GM19193 (cell line): ENCODE data around the gene DRC7.

Source experiments
- POLR2A ChIP-seq: IDR thresholded peaks from 4 replicates; pipeline ENCODE4 v1.6.1; 2011; ENCODE audit not compliant: insufficient read depth, insufficient read length; ENCODE audit errors: extremely low read depth

DRC7 gene

GRCh38 chr16:57690782-57691471, 3.7 kb upstream of the DRC7 start:
- TF ChIP-seq POLR2A: no peak

DNA sequence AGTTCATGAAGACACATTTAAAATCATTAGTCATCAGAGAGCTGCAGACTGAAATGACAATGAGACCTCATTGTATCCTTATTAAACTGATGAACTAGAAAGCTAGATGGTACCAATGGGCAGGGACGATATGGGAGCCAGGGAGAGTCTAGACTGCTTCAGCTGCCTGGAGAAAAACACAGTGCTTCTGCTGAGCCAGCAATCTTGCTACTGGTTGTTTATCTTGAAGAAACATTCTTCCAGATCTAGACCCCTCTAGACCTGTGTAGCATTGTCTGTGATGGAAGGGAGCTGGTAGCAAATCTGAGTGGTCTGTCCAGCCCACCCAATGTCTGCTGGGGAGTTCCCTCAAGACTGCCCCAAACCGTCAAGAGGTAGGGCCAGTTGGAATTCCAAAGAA, 2.0 kb upstream of the DRC7 start:
- TF ChIP-seq POLR2A: no peak

- TF ChIP-seq POLR2A: no peak
These were observed 1.1 kb upstream of the DRC7 start for GRCh38 chr16:57693550-57693949.

GRCh38 chr16:57694231-57694724, 328 bp upstream of the DRC7 start:
- TF ChIP-seq POLR2A: no peak

DNA sequence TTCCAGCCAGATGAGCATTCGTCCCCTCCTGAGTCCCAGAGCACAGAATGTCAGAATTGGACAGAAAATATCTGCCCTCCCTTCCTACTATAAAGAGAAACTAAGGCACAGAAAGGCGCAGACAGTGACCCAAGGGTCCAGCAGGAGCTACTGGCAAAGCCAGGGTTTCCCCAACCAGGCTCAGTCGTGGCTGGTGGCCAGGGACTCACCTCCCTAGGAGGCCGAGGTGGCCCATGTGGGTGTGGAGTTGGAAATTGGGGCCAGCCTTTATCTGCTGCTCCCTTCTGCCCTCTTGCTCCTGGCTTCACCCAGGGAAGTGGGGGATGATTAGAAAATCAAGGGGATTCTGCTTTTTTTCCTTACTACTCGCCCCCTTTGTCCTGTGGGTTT, 1.1 kb downstream of the DRC7 start:
- TF ChIP-seq POLR2A: no peak

DNA sequence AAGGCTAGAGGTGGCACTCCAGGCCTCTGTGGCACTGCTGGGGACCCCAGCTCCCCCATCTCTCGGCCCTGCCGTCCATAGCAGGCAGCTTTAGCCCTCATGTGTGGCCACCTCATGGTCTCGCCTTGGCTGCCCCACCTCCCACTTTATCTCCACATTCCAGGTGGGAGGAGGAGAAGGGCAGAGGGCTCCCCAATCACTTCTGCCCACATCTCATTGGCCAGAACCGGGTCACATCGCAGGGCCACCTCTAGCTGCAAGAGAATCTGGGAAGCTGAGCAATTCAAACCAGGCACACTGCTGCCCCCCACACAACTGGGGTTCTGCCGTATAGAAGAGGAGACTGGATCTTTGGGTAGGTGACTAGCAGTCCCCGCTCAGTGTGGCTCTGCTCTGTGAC, 1.6 kb downstream of the DRC7 start:
- no peak for TF ChIP-seq POLR2A

GRCh38 chr16:57697896-57698537, 3.4 kb downstream of the DRC7 start:
- no peak for TF ChIP-seq POLR2A

DNA sequence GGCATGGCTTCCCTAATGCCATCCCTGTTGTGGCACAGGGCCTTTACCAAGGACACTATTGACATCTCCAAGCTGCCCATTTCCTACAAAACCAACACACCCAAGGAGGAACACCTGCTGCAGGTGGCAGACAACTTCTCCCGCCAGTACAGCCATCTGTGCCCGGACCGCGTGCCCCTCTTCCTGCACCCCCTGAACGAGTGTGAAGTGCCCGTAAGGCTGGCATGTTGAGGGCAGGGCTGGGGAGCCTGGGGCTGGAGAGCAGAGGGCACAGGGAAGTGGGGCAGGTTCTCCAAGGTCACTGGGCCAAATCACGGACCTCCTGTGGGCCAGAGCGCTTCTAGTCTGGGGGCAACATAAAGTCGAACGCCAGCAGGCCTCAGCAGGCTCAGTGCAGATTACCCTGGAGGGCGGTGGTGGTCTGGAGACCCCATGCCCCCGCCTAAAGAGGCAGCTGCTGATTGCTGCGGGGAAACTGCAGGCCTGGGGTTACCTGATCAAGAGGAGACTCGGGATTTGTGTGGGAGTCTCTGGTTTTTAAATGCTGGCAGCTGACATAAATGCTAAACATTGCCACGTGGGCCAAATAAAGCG, 4.3 kb downstream of the DRC7 start:
- TF ChIP-seq POLR2A: no peak

DNA sequence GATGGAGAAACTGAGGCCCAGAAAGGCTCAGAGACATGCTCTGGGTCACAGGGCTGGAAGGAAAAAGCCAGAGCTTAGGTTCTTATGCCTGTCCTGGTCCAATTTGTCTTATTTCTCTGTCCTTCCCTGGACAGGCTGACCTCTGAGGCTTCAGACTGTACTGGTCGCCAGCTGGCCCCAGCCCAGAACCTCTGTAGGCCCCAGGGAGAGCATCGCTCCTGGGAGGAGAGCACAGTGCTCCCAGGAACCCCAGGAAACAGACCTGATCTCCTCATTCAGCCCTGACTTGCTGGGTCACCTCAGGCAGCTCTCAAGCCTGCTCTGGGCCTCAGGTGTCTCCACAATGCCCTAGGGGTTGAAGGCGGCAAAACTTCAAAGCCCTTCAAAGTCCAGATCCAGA, 4.9 kb downstream of the DRC7 start:
- no peak for TF ChIP-seq POLR2A

DNA sequence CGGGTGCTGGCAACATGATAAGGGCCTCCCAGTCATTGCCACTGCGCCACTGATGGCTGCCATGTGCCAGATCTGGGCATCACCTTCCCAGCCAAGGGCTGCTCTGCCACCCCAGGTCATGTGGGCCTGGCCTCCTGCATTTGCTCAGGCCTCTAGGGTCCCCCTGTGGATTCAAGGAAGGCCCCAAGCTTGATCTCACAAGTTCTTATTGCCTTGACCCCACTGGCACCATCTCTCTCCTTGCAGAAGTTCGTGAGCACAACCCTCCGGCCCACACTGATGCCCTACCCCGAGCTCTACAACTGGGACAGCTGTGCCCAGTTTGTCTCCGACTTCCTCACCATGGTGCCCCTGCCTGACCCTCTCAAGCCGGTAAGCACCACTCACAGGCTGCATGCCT, 5.3 kb downstream of the DRC7 start:
- no peak for TF ChIP-seq POLR2A

DNA sequence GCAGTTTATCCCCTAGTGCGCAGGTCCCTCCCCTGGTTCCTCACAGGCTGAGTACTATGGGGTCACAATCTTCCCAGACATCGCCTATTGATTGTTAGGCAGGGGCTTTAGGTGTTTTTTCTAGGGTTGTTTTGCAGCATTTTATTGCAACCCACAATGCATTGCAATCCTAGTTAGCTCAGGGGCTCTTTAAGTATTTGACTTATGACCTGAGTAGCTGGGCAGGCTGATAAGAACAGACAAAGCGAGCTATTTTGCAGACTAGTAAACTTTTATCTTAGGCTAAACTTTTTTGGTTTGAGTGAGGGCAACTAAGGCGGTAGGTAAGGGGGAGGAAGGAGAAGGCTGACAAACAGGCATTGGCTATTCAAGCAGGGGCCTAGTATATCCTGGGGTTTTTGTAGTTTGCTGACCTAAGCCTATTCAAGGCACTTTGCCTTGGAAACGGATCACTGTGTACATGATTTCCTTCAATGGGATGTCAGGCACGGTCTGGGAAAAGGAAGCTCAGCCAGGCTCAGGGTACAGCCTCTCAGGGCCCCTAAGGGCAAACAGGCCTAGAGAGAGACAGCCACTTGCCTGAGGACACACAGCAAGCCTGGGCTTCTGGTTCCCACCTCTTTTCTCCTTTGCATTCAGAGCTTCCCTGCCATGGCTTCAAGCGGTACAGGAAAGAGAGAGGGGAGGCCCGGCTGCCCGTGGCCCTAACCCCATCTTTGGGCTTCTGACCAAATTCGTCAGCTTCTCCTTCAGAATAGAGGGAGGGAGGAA, 6.4 kb downstream of the DRC7 start:
- no peak for TF ChIP-seq POLR2A

DNA sequence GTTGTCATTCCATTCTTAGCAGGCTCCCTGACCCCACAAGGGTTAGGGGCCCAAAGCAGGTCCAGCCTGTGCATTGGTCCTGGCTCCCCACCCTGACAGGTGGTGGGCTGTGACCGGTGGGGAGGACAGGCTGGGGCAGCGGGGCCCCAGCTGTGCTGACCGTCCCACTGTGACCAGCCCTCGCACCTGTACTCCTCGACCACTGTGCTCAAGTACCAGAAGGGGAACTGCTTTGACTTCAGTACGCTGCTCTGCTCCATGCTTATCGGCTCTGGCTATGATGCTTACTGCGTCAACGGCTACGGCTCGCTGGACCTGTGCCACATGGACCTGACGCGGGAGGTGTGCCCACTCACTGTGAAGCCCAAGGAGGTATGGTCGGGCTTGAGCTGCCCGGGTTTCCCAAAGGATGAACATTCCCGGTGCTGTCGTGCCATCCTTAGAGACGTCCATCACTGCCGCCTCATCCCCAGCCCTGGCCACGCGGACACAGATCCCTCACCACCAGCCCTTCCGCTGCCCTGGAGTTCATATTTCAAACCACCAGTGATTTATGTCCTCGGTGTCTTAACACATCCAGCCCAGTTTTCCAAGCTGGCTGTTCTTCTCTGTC, 7.3 kb downstream of the DRC7 start:
- no peak for TF ChIP-seq POLR2A

GRCh38 chr16:57703416-57704010, 8.9 kb downstream of the DRC7 start:
- no peak for TF ChIP-seq POLR2A
